ENCODE measurements around the gene PRAC1.

Gene PRAC1

GRCh38 chr17:48745381-48746275 lies 23.3 kb upstream of the PRAC1 start:
- DNase-seq (ENCODE audit: insufficient read length) (no peak), FAIRE-seq (no peak)
- TF ChIP-seq POLR2A (IDR thresholded peaks at IDR 0.05; ENCODE audit: low read depth, low read length) (no peak), TAF1 (IDR thresholded peaks at IDR 0.05; ENCODE audit: borderline replicate concordance, low read depth, low read length) (no peak), POLR2AphosphoS5 (IDR thresholded peaks at IDR 0.05; ENCODE audit: low read depth, low read length) (no peak)

GRCh38 chr17:48740537-48740936 lies 18.2 kb upstream of the PRAC1 start:
- FAIRE-seq, result no peak
- DNase-seq (ENCODE audit: insufficient read length), result no peak
- TF ChIP-seq POLR2AphosphoS5 (IDR thresholded peaks at IDR 0.05; ENCODE audit: low read depth, low read length) (no peak), TAF1 (IDR thresholded peaks at IDR 0.05; ENCODE audit: borderline replicate concordance, low read depth, low read length) (no peak), POLR2A (IDR thresholded peaks at IDR 0.05; ENCODE audit: low read depth, low read length) (no peak)

GRCh38 chr17:48738803-48739526 lies 16.6 kb upstream of the PRAC1 start:
- TF ChIP-seq POLR2A (IDR thresholded peaks at IDR 0.05; ENCODE audit: low read depth, low read length) (no peak), POLR2AphosphoS5 (IDR thresholded peaks at IDR 0.05; ENCODE audit: low read depth, low read length) (no peak), TAF1 (IDR thresholded peaks at IDR 0.05; ENCODE audit: borderline replicate concordance, low read depth, low read length) (no peak)
- DNase-seq (ENCODE audit: insufficient read length) (no peak), FAIRE-seq (no peak)

GRCh38 chr17:48738424-48738802 lies 16.1 kb upstream of the PRAC1 start:
- TF ChIP-seq POLR2AphosphoS5 (IDR thresholded peaks at IDR 0.05; ENCODE audit: low read depth, low read length) (no peak), POLR2A (IDR thresholded peaks at IDR 0.05; ENCODE audit: low read depth, low read length) (no peak), TAF1 (IDR thresholded peaks at IDR 0.05; ENCODE audit: borderline replicate concordance, low read depth, low read length) (no peak)
- no peak for FAIRE-seq
- DNase-seq (ENCODE audit: insufficient read length), result no peak

DNA sequence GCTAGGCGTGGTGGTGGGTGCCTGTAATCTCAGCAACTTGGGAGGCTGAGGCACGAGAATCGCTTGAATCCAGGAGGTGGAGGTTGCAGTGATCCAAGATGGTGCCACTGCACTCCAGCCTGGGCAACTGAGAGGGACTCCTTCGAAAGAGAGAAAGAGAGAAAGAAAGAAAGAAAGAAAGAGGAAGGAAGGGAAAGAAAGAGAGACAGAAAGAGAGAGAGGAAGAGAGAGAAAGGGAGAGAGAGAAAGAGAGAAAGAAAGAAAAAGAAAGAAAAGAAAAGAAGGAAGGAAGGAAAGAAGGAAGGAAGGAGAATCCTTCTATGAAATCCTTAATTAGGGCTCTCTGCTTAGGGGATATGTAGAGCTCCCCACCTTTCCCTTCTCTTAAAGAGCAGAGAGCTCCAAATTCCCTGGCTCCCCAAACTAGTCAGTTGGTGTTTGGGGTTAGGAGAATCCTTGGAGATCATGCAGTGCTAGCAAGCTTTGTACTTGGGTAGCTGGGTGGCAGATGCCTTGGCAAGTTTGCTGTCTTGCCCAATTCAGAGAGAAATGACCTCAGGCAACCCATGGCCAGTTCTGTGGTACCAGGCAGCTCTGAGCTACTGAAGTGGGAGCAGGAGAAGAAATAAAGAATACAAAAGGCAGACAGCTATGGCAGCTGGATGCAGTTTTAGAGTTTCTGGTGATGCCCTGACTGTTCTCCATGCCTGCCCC lies 15.2 kb upstream of the PRAC1 start:
- DNase-seq (ENCODE audit: insufficient read length), result no peak
- FAIRE-seq, result no peak
- TF ChIP-seq TAF1 (IDR thresholded peaks at IDR 0.05; ENCODE audit: borderline replicate concordance, low read depth, low read length) (no peak), POLR2A (IDR thresholded peaks at IDR 0.05; ENCODE audit: low read depth, low read length) (no peak), POLR2AphosphoS5 (IDR thresholded peaks at IDR 0.05; ENCODE audit: low read depth, low read length) (no peak)

GRCh38 chr17:48735062-48735351 lies 12.7 kb upstream of the PRAC1 start:
- DNase-seq (ENCODE audit: insufficient read length) (no peak), FAIRE-seq (no peak)
- TF ChIP-seq POLR2A (IDR thresholded peaks at IDR 0.05; ENCODE audit: low read depth, low read length) (no peak), POLR2AphosphoS5 (IDR thresholded peaks at IDR 0.05; ENCODE audit: low read depth, low read length) (no peak), TAF1 (IDR thresholded peaks at IDR 0.05; ENCODE audit: borderline replicate concordance, low read depth, low read length) (no peak)

GRCh38 chr17:48734333-48735061 lies 12.2 kb upstream of the PRAC1 start:
- FAIRE-seq, result no peak

DNA sequence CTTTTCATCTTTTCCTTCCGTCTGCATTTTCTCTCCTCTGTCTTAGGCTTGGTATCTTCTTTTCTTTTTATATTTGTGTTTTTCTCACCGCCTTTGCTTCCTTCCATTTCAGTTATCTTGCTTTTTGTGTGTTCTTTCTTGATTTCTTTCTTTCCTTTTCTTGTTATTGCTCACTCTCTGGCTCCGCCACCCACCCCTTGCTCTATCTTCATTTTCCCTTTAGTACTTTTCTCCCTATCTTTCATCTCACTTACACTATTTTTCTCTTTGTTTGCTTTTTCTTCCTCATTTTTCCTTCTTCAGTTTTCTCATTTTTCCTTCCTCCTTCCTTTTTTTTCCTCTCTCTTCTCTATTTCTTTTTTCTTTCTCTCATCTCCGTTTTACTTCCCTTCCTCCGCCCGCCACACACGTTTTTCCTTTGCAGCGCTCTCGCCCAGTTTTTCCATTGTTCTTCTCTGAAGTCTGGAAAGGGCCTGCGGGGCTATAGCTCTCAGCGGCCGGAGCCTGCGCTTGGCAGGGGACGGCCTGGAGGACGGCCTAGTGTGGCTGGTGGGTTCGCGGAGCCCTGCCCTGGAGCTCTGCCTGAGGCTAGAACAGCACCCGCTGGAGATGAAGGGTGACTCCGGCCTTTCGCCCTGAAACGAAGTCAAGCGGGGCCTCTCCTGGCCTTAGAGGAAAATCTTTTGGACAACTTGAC lies 11.5 kb upstream of the PRAC1 start:
- TF ChIP-seq POLR2AphosphoS5 (IDR thresholded peaks at IDR 0.05; ENCODE audit: low read depth, low read length) (no peak), TAF1 (IDR thresholded peaks at IDR 0.05; ENCODE audit: borderline replicate concordance, low read depth, low read length) (no peak), POLR2A (IDR thresholded peaks at IDR 0.05; ENCODE audit: low read depth, low read length) (no peak)
- DNase-seq (ENCODE audit: insufficient read length), result no peak
- no peak for FAIRE-seq

More at GRCh38 chr17:48734333-48735061, 12.2 kb upstream of the PRAC1 start:
- DNase-seq (ENCODE audit: insufficient read length), result no peak
- TF ChIP-seq TAF1 (IDR thresholded peaks at IDR 0.05; ENCODE audit: borderline replicate concordance, low read depth, low read length), result no peak
- TF ChIP-seq POLR2AphosphoS5 (IDR thresholded peaks at IDR 0.05; ENCODE audit: low read depth, low read length), result no peak
- TF ChIP-seq POLR2A (IDR thresholded peaks at IDR 0.05; ENCODE audit: low read depth, low read length), result no peak

DNA sequence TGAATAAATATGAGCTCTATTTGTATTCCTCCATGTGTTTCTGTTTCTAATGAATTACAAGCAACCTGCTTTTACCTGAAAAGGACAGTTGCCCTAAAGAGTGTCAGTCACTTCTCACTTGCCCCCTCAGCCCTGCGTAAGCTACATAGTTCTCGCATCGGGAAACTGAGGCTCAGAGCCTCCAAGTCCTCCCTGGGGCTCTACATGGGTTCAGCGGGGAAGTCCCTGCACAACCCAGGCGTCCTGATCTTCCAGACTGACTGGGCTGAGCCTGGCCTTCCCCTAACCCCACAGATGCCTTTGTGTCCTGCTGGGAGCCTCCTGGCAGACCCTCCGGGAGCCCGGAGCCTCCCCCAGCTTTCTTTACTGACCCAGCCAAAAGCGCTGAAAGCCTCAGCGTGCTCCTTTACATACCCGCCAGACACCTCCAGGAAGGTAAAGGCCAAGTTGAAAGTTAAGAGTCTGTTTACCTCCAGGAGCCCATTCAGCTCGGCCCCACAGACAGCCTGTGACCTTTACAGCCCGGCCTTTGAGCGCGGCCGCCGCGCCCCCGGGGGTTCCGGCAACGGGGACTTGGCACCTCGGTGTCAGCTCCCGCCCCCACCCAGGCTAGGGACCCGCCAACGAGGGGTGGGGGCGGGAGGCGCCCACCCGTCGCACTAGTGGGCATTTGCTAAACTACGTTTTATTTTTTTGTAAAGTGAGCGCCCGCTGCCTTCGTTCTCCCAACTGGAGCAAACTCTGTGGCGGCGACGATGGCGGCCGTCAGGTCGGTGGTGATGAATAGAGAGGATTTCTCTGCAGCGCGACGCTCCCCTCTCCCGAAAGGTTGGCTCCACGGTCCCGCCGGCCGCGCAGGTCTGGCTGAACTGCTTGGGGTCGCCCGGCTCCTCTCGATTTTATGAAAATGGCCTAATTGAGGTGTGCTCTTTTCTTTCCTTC lies 10.6 kb upstream of the PRAC1 start:
- FAIRE-seq (no peak), DNase-seq (ENCODE audit: insufficient read length) (no peak)
- TF ChIP-seq POLR2A (IDR thresholded peaks at IDR 0.05; ENCODE audit: low read depth, low read length) (no peak), POLR2AphosphoS5 (IDR thresholded peaks at IDR 0.05; ENCODE audit: low read depth, low read length) (no peak), TAF1 (IDR thresholded peaks at IDR 0.05; ENCODE audit: borderline replicate concordance, low read depth, low read length) (no peak)

Data from GM12892 (cell line).